Adrenal gland (tissue), 12 donors: ENCODE measurements around the gene ASPG. TPM values are rescaled to one million over a fixed set of nuclear protein-coding genes. Genes with fewer than 3 reads are reported as not detected.

ENCODE experiments used
- DNase-seq, 7 donors: peaks; one replicate each; pipeline ENCODE4 v3.0.0-alpha.2; 2019 to 2020
- H3K27ac ChIP-seq, 5 donors: fragments of 200-600 bp; sonication (generic) in 4 of 5; 1 replicate in 3 of 5; 2 replicates in 2 of 5; pipeline versions ENCODE4 v1.5.1 to v1.8.0; 2016 to 2020; ENCODE audit warnings: mild to moderate bottlenecking in 1 of 5
- H3K27me3 ChIP-seq: fragments of 200-600 bp; 2 replicates; pipeline ENCODE4 v1.8.0; 2021
- H3K36me3 ChIP-seq, 2 donors: fragments of 200-600 bp; replicated peaks in 1 of 2; 1 replicate in 1 of 2; 2 replicates in 1 of 2; pipeline versions ENCODE4 v1.5.1 to v1.8.0; 2018 to 2022
- H3K4me1 ChIP-seq, 2 donors: fragments of 200-600 bp; replicated peaks in 1 of 2; 1 replicate in 1 of 2; 2 replicates in 1 of 2; pipeline versions ENCODE4 v1.5.1 to v1.8.0; 2018 to 2021
- H3K4me3 ChIP-seq, 4 donors: fragments of 200-600 bp; sonication (generic) in 3 of 4; one replicate each; pipeline ENCODE4 v1.5.1; 2016 to 2018
- H3K9me3 ChIP-seq, 3 donors: fragments of 200-600 bp; sonication (generic) in 1 of 3; replicated peaks in 1 of 3; 1 replicate in 2 of 3; 2 replicates in 1 of 3; pipeline versions ENCODE4 v1.5.1 to v1.8.0; 2016 to 2021
- POLR2A ChIP-seq, 2 donors: fragments of 450-650 bp; IDR thresholded peaks; one replicate each; pipeline ENCODE4 v1.6.1; 2017; ENCODE audit warnings: antibody characterized with exemption in 2 of 2, mild to moderate bottlenecking in 2 of 2, moderate library complexity in 1 of 2
- WGBS, 4 donors: extraction: QIAGEN DNeasy Blood & Tissue Kit in 2 of 4; methylation state at CpG; one replicate each; pipeline versions ENCODE4 v1.1.5 to v1.1.7; 2013 to 2017; 5-methylcytosine and 5-hydroxymethylcytosine counted together
- intact Hi-C, 2 donors: fragments of 100-400 bp; cut with DNase I; formaldehyde crosslinking; loops; one replicate each; pipeline versions ENCODE4 v1.14.1 to v1.15.0; 2022 to 2023
- polyA plus RNA-seq, 3 donors: library from polyadenylated mRNA; stranded (reverse); fragments of 200-250 nt in 2 of 3; fragments of 350-450 nt in 1 of 3; fragmentation: Illumina TruSeq in 1 of 3; extraction: RNeasy Lipid Tissue Mini Kit (QIAGEN cat#74804) in 1 of 3; gene quantifications; one replicate each; pipeline ENCODE4 v1.2.3, GENCODE V29; 2013 to 2014
- total RNA-seq, 9 donors: library from RNA; depleted of rRNA in 4 of 9; stranded (reverse); fragments of >200 nt in 4 of 9; fragments of 120-200 nt in 1 of 9; fragmentation: NEBNext Ultra II Directional in 1 of 9; extraction: Animal tissue kit (Norgen Biotek cat#: 25700) in 1 of 9; gene quantifications; one replicate each; pipeline versions ENCODE4 v1.1.0 to v1.2.4, GENCODE V29; 2013 to 2023
- TF ChIP-seq, protein P1 (sequence below), 6 experiments: fragments of 450-650 bp in 4 of 6; fragments of 200-600 bp in 2 of 6; sonication (generic) in 1 of 6; IDR thresholded peaks; 1 replicate in 5 of 6; 2 replicates in 1 of 6; pipeline versions ENCODE4 v1.5.1 to v1.8.0; 2016 to 2021; ENCODE audit warnings: antibody characterized with exemption in 6 of 6, mild to moderate bottlenecking in 2 of 6, moderate library complexity in 1 of 6
- donor health status: healthy with polysubstance abuse.
- donor health status: Bipolar disorder and iron deficiency.
- donor health status: DM: yes; HTN: yes; CAD: no.
- donor health status: DM: no; HTN: no; CAD: no.
- donor health status: DM: no; HTN: no; CAD: no.
- donor health status: DM: yes; HTN: yes; CAD: no.

ASPG gene
- total and polyA plus RNA-seq, 12 donors = 0.07 to 9.1 (median 3.3) TPM

DNA sequence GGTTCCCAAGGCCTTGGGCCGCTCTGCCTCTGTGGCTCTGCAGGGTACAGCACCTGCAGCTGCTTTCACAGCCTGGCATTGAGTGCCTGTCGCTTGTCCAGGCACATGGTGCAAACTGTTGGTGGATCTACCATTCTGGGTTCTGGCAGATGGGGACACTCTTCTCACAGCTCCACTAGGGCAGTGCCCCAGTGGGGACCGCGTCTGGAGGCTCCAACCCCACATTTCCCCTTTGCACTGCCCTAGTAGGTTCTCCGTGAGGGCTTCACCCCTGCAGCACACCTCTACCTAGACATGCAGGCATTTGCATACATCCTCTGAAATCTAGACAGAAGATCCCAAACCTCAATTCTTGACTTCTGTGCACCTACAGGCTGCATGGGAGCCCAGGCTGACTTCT lies 19.2 kb upstream of the ASPG start:
- no peak for DNase-seq
- Histone ChIP-seq H3K4me3 (no peak overlapping the region), H3K4me1 (no peaks in the 10 kb centered on the region), H3K27ac (no peak overlapping the region), H3K9me3 (peaks cover 0 to 6% (median 0%) of the 10 kb centered on the region in 3 donors), H3K27me3 (no peaks in the 10 kb centered on the region), H3K36me3 (no peaks in the 10 kb centered on the region)
- 73 to 90% (median 83%) methylated on average over 2 to 5 of the region's 5 CpGs for WGBS, 4 donors
- intact Hi-C loops = no loop called here
- TF ChIP-seq, protein P1, sequence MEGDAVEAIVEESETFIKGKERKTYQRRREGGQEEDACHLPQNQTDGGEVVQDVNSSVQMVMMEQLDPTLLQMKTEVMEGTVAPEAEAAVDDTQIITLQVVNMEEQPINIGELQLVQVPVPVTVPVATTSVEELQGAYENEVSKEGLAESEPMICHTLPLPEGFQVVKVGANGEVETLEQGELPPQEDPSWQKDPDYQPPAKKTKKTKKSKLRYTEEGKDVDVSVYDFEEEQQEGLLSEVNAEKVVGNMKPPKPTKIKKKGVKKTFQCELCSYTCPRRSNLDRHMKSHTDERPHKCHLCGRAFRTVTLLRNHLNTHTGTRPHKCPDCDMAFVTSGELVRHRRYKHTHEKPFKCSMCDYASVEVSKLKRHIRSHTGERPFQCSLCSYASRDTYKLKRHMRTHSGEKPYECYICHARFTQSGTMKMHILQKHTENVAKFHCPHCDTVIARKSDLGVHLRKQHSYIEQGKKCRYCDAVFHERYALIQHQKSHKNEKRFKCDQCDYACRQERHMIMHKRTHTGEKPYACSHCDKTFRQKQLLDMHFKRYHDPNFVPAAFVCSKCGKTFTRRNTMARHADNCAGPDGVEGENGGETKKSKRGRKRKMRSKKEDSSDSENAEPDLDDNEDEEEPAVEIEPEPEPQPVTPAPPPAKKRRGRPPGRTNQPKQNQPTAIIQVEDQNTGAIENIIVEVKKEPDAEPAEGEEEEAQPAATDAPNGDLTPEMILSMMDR (IDR thresholded peaks at IDR 0.05) = no peak
- TF ChIP-seq POLR2A (IDR thresholded peaks at IDR 0.05) = no peak

DNA sequence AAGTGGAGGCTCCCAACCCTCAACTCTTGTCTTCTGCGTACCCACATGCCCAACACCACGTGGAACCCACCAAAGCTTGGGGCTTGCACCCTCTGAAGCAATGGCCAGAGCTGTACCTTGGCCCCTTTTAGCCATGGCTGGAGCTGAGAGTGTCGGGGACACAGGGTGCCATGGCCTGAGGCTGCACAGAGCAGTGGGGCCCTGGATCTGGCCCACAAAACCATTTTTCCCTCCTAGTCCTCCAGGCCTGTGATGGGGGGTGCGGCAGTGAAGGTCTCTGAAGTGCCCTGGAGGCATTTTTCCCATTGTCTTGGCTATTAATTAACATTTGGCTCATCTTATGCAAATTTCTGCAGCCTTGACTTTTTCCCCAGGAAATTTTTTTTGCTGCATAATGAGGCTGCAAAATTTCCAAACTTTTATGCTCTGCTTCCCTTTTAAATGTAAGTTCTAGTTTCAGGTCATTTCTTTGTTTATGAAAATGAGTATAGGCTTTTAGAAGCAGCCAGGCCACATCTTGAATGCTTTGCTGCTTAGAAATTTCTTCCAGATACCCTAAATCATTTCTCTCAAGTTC lies 18.7 kb upstream of the ASPG start:
- 80 to 84% (median 83%) methylated on average over 3 to 4 of the region's 4 CpGs for WGBS, 4 donors
- Histone ChIP-seq H3K36me3 (no peaks in the 10 kb centered on the region), H3K27ac (no peak overlapping the region), H3K4me1 (no peaks in the 10 kb centered on the region), H3K9me3 (peaks cover 0 to 6% (median 0%) of the 10 kb centered on the region in 3 donors), H3K27me3 (no peaks in the 10 kb centered on the region), H3K4me3 (no peak overlapping the region)
- no peak for TF ChIP-seq POLR2A (IDR thresholded peaks at IDR 0.05)
- TF ChIP-seq, protein P1 (IDR thresholded peaks at IDR 0.05) = no peak
- no peak for DNase-seq
- intact Hi-C loops = no loop called here

DNA sequence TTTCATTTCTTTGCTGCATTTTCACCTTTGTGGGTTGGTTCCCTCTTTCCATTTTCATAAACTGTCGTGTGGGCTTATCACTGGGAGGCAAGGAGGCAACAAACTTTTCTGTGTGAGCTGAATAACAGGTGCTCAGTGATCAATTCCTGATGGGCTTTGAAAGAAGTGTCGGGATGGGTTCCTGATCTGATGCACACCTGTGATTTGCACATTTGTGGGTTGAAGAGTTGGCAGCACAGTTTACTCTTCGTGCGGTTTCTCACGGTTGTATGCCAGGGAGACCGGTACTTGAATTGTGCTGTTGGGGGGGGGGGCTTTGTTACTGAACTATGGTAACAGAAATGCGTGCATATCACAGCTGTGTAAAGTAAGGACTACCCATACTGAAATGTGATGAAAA lies 16.0 kb upstream of the ASPG start:
- no peak for DNase-seq
- intact Hi-C loops = no loop called here
- no peaks in the 10 kb centered on the region for H3K4me1 ChIP-seq
- TF ChIP-seq POLR2A (IDR thresholded peaks at IDR 0.05) = no peak
- TF ChIP-seq, protein P1 (IDR thresholded peaks at IDR 0.05) = no peak
- no peaks in the 10 kb centered on the region for H3K27me3 ChIP-seq
- H3K4me3 ChIP-seq = no peak overlapping the region
- WGBS, 4 donors = 84 to 92% (median 89%) methylated on average over 7 of the region's 7 CpGs
- H3K27ac ChIP-seq = no peak overlapping the region
- H3K36me3 ChIP-seq = no peaks in the 10 kb centered on the region
- H3K9me3 ChIP-seq = peaks cover 0 to 6% (median 0%) of the 10 kb centered on the region in 3 donors

DNA sequence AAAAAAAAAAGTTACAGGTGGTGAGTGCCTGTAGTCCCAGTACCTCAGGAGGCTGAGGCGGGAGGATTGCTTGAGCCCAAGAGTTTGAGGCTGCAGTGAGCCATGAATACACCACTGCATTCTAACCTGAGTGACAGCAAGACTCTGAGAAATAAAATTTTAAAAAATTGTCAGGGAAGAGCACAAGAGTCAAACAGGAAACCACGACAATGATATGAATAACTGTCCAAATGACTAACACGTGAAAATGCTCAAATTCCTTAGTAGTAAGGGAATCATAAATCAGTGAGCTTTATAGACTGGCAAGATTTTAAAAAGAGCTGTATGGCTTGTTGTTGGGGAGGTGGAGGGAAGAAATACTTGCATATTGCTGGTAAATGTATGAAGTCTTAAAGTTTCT lies 12.9 kb upstream of the ASPG start:
- no peak overlapping the region for H3K4me3 ChIP-seq
- H3K9me3 ChIP-seq = no peaks in the 10 kb centered on the region
- no peaks in the 10 kb centered on the region for H3K4me1 ChIP-seq
- DNase-seq = no peak
- no peaks in the 10 kb centered on the region for H3K27me3 ChIP-seq
- intact Hi-C loops = no loop called here
- WGBS, 4 donors = 64 to 70% (median 66%) methylated on average over 3 of the region's 3 CpGs
- no peak overlapping the region for H3K27ac ChIP-seq
- H3K36me3 ChIP-seq = no peaks in the 10 kb centered on the region
- TF ChIP-seq POLR2A (IDR thresholded peaks at IDR 0.05) = no peak
- TF ChIP-seq, protein P1 (IDR thresholded peaks at IDR 0.05) = no peak
